Endothelial cell (in vitro differentiated cells): ENCODE data around the gene CLEC10A. TPM values are rescaled to one million over a fixed set of nuclear protein-coding genes. Genes with fewer than 3 reads are reported as not detected.
"Not testable (repeated sequence)": the region's sequence is repeated elsewhere in the genome, so short reads cannot be mapped to it uniquely, and the experiment has no call there.

Experiments
- DNase-seq: peaks from one replicate; pipeline ENCODE4 v3.0.0; 2021; ENCODE audit warnings: low spot score
- H3K27ac Mint-ChIP-seq: one replicate; pipeline ENCODE4 v1.8.0; 2021; ENCODE audit warnings: mixed read lengths, inconsistent platforms; ENCODE audit not compliant: unreplicated experiment
- H3K27me3 Mint-ChIP-seq: one replicate; pipeline ENCODE4 v1.8.0; 2021; ENCODE audit warnings: mild to moderate bottlenecking, moderate library complexity, mixed read lengths, inconsistent platforms; ENCODE audit not compliant: unreplicated experiment
- H3K36me3 Mint-ChIP-seq: one replicate; pipeline ENCODE4 v1.8.0; 2021; ENCODE audit warnings: mild to moderate bottlenecking, low read depth, mixed read lengths, inconsistent platforms; ENCODE audit not compliant: unreplicated experiment
- H3K4me1 Mint-ChIP-seq: one replicate; pipeline ENCODE4 v1.8.0; 2021; ENCODE audit warnings: mild to moderate bottlenecking, mixed read lengths, inconsistent platforms; ENCODE audit not compliant: unreplicated experiment
- H3K4me3 Mint-ChIP-seq: one replicate; pipeline ENCODE4 v1.8.0; 2021; ENCODE audit warnings: mild to moderate bottlenecking, mixed read lengths, inconsistent platforms; ENCODE audit not compliant: unreplicated experiment
- H3K9me3 Mint-ChIP-seq: one replicate; pipeline ENCODE4 v1.8.0; 2021; ENCODE audit warnings: mixed read lengths, inconsistent platforms; ENCODE audit not compliant: unreplicated experiment
- total RNA-seq: library from RNA; stranded (reverse); fragmentation: NEBNext Ultra II Directional; extraction: Animal tissue kit (Norgen Biotek cat#: 25700); gene quantifications from one replicate; pipeline ENCODE4 v1.2.1, GENCODE V29; 2021; ENCODE audit not compliant: unreplicated experiment
- TF ChIP-seq, protein P1 (sequence below): fragments of 200-600 bp; sonication (generic); IDR thresholded peaks from one replicate; pipeline ENCODE4 v1.5.0; 2021; ENCODE audit warnings: antibody characterized with exemption; ENCODE audit not compliant: unreplicated experiment

CLEC10A gene
- total RNA-seq, 1 donor from 2014 or later = 30.4 TPM

DNA sequence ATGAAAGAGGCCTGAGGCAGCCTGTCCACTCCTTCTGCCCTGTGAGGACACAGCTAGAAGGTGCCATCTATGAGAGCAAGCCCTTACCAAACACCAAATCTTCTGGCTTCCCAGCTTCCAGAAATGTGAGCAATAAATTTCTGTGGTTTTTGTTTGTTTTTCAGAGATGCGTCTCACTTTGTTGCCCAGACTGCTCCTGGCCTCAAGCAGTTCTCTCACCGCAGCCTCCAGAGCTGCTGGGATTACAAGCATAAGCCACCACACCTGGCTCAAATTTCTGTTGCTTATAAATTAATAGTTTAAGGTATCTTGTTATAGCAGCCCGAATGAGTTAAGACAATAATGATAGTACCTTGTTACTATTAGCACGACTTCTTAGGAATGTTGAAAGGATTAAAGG, 23.7 kb downstream of the CLEC10A start:
- H3K27ac Mint-ChIP-seq = no peak overlapping the region
- no peak overlapping the region for H3K4me3 Mint-ChIP-seq
- TF ChIP-seq, protein P1, sequence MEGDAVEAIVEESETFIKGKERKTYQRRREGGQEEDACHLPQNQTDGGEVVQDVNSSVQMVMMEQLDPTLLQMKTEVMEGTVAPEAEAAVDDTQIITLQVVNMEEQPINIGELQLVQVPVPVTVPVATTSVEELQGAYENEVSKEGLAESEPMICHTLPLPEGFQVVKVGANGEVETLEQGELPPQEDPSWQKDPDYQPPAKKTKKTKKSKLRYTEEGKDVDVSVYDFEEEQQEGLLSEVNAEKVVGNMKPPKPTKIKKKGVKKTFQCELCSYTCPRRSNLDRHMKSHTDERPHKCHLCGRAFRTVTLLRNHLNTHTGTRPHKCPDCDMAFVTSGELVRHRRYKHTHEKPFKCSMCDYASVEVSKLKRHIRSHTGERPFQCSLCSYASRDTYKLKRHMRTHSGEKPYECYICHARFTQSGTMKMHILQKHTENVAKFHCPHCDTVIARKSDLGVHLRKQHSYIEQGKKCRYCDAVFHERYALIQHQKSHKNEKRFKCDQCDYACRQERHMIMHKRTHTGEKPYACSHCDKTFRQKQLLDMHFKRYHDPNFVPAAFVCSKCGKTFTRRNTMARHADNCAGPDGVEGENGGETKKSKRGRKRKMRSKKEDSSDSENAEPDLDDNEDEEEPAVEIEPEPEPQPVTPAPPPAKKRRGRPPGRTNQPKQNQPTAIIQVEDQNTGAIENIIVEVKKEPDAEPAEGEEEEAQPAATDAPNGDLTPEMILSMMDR = no peak
- H3K27me3 Mint-ChIP-seq = peaks cover 2% of the 10 kb centered on the region
- H3K36me3 Mint-ChIP-seq = no peaks in the 10 kb centered on the region
- H3K4me1 Mint-ChIP-seq = peaks cover 16% of the 10 kb centered on the region
- no peak for DNase-seq
- no peaks in the 10 kb centered on the region for H3K9me3 Mint-ChIP-seq

DNA sequence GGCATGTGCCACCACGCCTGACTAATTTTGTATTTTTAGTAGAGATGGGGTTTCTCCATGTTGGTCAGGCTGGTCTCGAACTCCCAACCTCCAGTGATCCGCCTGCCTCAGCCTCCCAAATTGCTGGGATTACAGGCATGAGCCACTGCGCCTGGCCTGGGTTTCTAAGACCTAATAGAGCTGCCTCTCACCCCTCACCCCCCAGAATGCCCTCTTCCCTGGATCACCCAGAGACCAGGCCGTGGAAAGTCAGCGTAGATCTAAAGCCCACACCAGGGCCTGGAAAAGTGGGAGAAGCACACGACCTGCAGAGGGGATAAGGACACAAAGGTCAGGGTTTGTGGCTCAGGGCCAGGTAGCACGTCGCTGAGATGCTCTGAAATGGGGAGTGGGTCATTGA, 29.5 kb downstream of the CLEC10A start:
- H3K27me3 Mint-ChIP-seq, H3K27ac Mint-ChIP-seq, H3K36me3 Mint-ChIP-seq, DNase-seq, H3K4me3 Mint-ChIP-seq, H3K9me3 Mint-ChIP-seq: not testable (repeated sequence)
- peaks cover 23% of the 10 kb centered on the region for H3K4me1 Mint-ChIP-seq

DNA sequence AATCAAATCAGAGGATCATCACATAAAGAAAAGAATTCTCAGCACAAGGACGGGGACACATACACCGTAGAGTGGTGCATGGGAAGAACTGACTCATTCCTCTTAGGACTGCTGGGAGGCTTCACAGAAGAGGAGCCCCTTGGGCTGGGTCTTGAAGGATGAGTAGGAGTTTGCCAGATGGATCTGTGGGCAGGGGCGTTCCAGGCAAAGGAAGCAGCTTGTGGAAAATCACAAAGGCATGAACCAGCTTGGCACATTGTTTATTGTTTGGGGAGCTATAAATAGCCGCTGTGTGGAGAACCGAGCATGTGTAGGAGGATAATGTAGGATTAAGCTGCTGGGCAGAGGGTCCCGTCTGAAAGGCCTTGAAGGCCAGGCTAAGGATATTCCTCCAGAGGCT, 31.1 kb downstream of the CLEC10A start:
- H3K27ac Mint-ChIP-seq = peak overlapping the region; percentile 62
- H3K9me3 Mint-ChIP-seq = no peaks in the 10 kb centered on the region
- H3K36me3 Mint-ChIP-seq = no peaks in the 10 kb centered on the region
- H3K4me3 Mint-ChIP-seq = no peak overlapping the region
- TF ChIP-seq, protein P1 = no peak
- H3K27me3 Mint-ChIP-seq = peaks cover 8% of the 10 kb centered on the region
- DNase-seq = no peak
- peaks cover 23% of the 10 kb centered on the region for H3K4me1 Mint-ChIP-seq

DNA sequence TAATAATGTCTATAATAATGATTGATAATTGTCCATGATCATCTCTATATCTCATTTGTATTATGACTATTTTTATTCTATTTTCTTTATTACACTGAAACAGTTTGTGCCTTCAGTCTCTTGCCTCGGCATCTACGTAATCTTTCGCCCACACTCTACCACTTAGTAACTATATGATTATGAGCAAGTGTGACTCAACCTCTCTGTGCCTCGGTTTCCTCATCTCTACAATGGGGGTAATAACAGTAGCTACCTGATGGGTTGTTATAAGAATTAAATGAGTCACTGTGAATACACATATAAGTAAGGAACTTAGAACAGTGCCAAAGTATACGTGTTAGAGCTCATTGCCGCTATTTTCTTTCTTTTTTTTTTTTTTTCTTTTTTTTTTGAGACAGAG, 32.5 kb downstream of the CLEC10A start:
- Mint-ChIP-seq H3K36me3 (no peaks in the 10 kb centered on the region), H3K4me1 (peaks cover 23% of the 10 kb centered on the region), H3K27ac (no peak overlapping the region), H3K27me3 (peaks cover 9% of the 10 kb centered on the region), H3K9me3 (no peaks in the 10 kb centered on the region), H3K4me3 (no peak overlapping the region)
- TF ChIP-seq, protein P1 = no peak
- no peak for DNase-seq

DNA sequence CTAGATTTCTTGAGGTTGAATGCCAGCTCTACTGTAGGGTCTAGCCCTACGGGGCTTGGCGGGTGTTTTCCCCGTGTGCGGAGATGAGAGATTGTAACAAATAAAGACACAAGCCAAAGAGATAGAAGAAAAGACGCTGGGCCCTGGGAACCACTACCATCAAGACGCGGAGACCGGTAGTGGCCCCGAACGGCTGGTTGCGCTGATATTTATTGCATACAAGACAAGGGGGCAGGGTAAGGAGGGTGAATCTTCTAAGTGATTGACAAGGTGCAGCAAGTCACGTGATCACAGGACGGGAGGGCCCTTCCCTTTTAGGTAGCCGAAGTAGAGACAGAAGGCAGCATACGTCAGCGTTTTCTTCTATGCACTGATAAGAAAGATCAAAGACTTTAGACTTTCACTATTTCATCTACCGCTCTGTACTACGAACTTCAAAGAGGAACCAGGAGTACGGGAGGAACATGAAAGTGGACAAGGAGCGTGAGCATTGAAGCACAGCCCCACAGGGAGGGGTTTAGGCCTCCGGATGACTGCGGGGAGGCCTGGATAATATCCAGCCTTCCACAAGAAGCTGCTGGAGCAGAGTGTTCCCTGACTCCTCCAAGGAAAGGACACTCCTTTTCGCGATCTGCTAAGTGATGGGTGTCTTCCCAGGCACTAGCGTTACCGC, 33.2 kb downstream of the CLEC10A start:
- H3K9me3 Mint-ChIP-seq, DNase-seq, H3K36me3 Mint-ChIP-seq, H3K27me3 Mint-ChIP-seq: not testable (repeated sequence)
- peak overlapping the region; percentile 40 for H3K27ac Mint-ChIP-seq
- peaks cover 23% of the 10 kb centered on the region for H3K4me1 Mint-ChIP-seq
- peak overlapping the region; percentile 74 for H3K4me3 Mint-ChIP-seq

DNA sequence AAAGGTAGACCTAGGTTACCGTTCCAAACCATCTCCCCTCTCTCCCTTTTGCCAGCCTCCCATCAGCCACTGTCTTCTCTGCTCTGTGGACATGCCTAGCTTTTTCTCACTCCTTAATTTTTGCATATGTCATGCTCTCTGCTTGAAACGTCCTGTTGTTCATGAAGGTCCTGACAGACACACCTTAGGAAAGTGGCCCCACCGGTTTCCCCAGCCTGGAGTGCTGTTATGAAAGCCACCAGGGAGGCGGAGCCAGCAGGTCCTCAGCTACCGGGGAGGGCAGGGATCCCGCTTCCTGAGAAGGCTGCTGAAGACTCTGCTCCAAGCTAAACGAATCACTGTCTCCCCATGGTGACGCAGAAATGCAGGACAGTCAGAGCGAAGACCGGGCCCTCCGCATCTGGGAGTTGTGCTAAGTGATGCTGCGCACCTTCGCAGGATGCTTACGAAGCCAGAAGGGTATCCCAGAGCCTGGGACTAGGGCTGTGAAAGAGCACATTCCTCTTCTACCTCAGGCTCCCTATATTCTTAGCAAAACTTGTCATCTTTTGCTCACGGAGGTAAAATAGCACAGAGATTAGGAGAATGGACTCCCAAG, 33.8 kb downstream of the CLEC10A start:
- no peaks in the 10 kb centered on the region for H3K36me3 Mint-ChIP-seq
- peak overlapping the region; percentile 74 for H3K4me3 Mint-ChIP-seq
- TF ChIP-seq, protein P1 = no peak
- no peak for DNase-seq
- H3K4me1 Mint-ChIP-seq = peaks cover 26% of the 10 kb centered on the region
- H3K9me3 Mint-ChIP-seq = no peaks in the 10 kb centered on the region
- peaks cover 10% of the 10 kb centered on the region for H3K27me3 Mint-ChIP-seq
- H3K27ac Mint-ChIP-seq = peak overlapping the region; percentile 79
